Caco-2 (cell line): ENCODE measurements around the gene FLRT3. TPM values are rescaled to one million over a fixed set of nuclear protein-coding genes. Genes with fewer than 3 reads are reported as not detected.

Source experiments
- Bru-seq: library from RNA; stranded (reverse); fragments of 400-500 nt; gene quantifications from one replicate; lab custom pipeline; 2021; lab: Mats Ljungman, UMichigan
- BruChase-seq, 2 experiments: library from RNA; stranded (reverse); fragments of 400-500 nt; gene quantifications; one replicate each; lab custom pipeline; 2021; lab: Mats Ljungman, UMichigan
- BruUV-seq: library from RNA; stranded (reverse); fragments of 400-500 nt; replicated peaks from 2 replicates; lab custom pipeline; 2021; lab: Mats Ljungman, UMichigan
- CTCF ChIA-PET: fragments of 300-600 bp; sonication (Branson Sonifier 250); formaldehyde crosslinking; loops from one replicate; lab custom pipeline; 2022; ENCODE audit warnings: antibody characterized with exemption; lab: Charles Lee
- POLR2A ChIA-PET: fragments of 300-600 bp; sonication (Branson Sonifier 250); formaldehyde crosslinking; loops from one replicate; lab custom pipeline; 2022; ENCODE audit warnings: antibody characterized with exemption; lab: Charles Lee
- DNase-seq, 2 experiments: peaks; one replicate each; pipeline versions ENCODE4 v3.0.0 to v3.0.0-alpha.2; 2020 to 2022
- H3K27me3 ChIP-seq: replicated peaks from 2 replicates; pipeline ENCODE4 v1.6.0; 2011; ENCODE audit warnings: low read length; ENCODE audit not compliant: control insufficient read depth, insufficient read depth
- H3K36me3 ChIP-seq: 2 replicates; pipeline ENCODE4 v1.5.1; 2011; ENCODE audit warnings: low read length; ENCODE audit not compliant: control insufficient read depth, insufficient read depth
- H3K4me1 ChIP-seq: fragments of 250-450 bp; sonication (Bioruptor Pico); 2 replicates; pipeline ENCODE4 v1.5.1; 2020; ENCODE audit warnings: mild to moderate bottlenecking
- H3K4me3 ChIP-seq: 2 replicates; pipeline ENCODE4 v1.5.1; 2011; ENCODE audit warnings: low read depth, mild to moderate bottlenecking, control low read depth, low read length
- H3K9me3 ChIP-seq: fragments of 250-450 bp; sonication (Bioruptor Pico); 2 replicates; pipeline ENCODE4 v1.5.1; 2020; ENCODE audit warnings: mild to moderate bottlenecking, moderate library complexity
- H3K27ac Mint-ChIP-seq: one replicate; pipeline ENCODE4 v1.8.0; 2022; ENCODE audit warnings: mixed read lengths; ENCODE audit not compliant: unreplicated experiment
- H3K27me3 Mint-ChIP-seq: one replicate; pipeline ENCODE4 v1.8.0; 2022; ENCODE audit warnings: mixed read lengths; ENCODE audit not compliant: insufficient read depth, unreplicated experiment
- H3K36me3 Mint-ChIP-seq: one replicate; pipeline ENCODE4 v1.8.0; 2022; ENCODE audit warnings: mild to moderate bottlenecking, mixed read lengths; ENCODE audit not compliant: insufficient read depth, unreplicated experiment
- H3K4me1 Mint-ChIP-seq: one replicate; pipeline ENCODE4 v1.8.0; 2022; ENCODE audit warnings: low read depth, mixed read lengths; ENCODE audit not compliant: unreplicated experiment
- H3K4me3 Mint-ChIP-seq: one replicate; pipeline ENCODE4 v1.8.0; 2022; ENCODE audit warnings: mild to moderate bottlenecking, moderate library complexity, mixed read lengths; ENCODE audit not compliant: unreplicated experiment
- H3K9me3 Mint-ChIP-seq: one replicate; pipeline ENCODE4 v1.8.0; 2022; ENCODE audit warnings: mixed read lengths; ENCODE audit not compliant: unreplicated experiment
- intact Hi-C: fragments of 100-400 bp; cut with micrococcal nuclease; formaldehyde crosslinking; loops from one replicate; pipeline ENCODE4 v1.10.0; 2022; ENCODE audit not compliant: unreplicated experiment
- long read RNA-seq: library from polyadenylated mRNA; stranded (forward); transcript quantifications from one replicate; pipeline ENCODE4 v2.0.0, GENCODE V29; 2022
- total RNA-seq: library from RNA; stranded (reverse); gene quantifications from 2 replicates; pipeline ENCODE4 v1.2.3, GENCODE V29; 2022
- TF ChIP-seq, protein P1 (sequence below), 2 experiments: fragments of 200-600 bp in 1 of 2; IDR thresholded peaks; 1 replicate in 1 of 2; 2 replicates in 1 of 2; pipeline versions ENCODE4 v1.5.1 to v1.8.0; 2011 to 2022; ENCODE audit warnings: antibody characterized with exemption in 1 of 2, control low read depth in 1 of 2, inconsistent platforms in 1 of 2, low read depth in 1 of 2, low read length in 1 of 2, mild to moderate bottlenecking in 1 of 2, moderate library complexity in 1 of 2; ENCODE audit not compliant: insufficient read depth in 1 of 2, severe bottlenecking in 1 of 2, unreplicated experiment in 1 of 2

The FLRT3 gene
- total RNA-seq, result 98.2 and 107 TPM in 2 replicates
- percentile 99 among the genes with signal in this experiment for Bru-seq, nascent RNA
- percentile 99 among the genes with signal in this experiment for BruChase-seq, experiment 1, labeled RNA remaining after a 2-hour chase
- BruChase-seq, experiment 2, labeled RNA remaining after a 6-hour chase, result percentile 87 among the genes with signal in this experiment
- long read RNA-seq, full-length matches to known transcripts, result 154 of 226 reads
- long read RNA-seq, partial matches to known transcripts, result 1 of 226 reads
- long read RNA-seq, other reads (novel, unspliced or antisense), result 71 of 226 reads

DNA sequence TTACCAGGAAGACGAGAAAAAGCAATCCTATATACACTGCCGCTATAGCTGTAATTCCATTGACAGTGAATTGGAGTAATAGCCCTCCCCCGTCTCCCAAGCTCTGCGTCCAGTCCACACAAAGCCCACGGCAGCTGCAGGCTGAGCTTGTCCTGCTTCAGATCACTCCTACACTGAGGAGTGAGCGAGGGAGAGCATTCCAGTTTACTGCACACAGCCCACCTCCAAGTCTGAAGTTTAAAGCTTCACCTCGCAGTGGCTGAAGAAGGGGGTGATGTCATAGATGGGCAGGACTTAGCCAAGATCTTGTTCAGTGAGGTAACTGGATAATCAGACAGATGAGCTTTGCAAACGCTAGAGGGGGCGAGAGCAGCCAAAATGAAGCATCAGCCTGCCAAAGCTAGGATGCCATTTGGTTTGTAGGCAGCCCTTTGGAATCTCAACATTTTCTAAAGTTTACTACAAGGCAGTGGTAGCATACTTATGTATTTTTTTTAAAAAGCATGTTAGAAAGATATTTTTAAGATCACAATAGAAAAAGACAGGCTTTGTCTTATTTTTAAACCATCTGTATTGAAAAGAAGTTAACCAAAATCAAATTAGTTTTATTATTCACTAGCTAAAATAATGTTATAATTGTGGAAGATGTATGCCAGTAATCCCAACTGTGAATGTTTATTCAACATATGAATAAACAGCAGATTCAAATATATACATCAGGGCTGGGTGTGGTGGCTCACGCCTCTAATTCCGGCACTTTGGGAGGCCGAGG is at the start of gene FLRT3:
Gene FLRT3 (minus strand): TSS at position 213 of the 772 bp plus-strand sequence. CDS start 10,106 bp downstream, outside the sequence.
- no TSS peak for BruUV-seq
- intact Hi-C loops, result loop anchor here (1.0 to 10.0 kb wide), 15 partner anchors 69 to 1597 kb away; no protein-coding TSS in a partner anchor
- TF ChIP-seq, protein P1, sequence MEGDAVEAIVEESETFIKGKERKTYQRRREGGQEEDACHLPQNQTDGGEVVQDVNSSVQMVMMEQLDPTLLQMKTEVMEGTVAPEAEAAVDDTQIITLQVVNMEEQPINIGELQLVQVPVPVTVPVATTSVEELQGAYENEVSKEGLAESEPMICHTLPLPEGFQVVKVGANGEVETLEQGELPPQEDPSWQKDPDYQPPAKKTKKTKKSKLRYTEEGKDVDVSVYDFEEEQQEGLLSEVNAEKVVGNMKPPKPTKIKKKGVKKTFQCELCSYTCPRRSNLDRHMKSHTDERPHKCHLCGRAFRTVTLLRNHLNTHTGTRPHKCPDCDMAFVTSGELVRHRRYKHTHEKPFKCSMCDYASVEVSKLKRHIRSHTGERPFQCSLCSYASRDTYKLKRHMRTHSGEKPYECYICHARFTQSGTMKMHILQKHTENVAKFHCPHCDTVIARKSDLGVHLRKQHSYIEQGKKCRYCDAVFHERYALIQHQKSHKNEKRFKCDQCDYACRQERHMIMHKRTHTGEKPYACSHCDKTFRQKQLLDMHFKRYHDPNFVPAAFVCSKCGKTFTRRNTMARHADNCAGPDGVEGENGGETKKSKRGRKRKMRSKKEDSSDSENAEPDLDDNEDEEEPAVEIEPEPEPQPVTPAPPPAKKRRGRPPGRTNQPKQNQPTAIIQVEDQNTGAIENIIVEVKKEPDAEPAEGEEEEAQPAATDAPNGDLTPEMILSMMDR (IDR thresholded peaks at IDR 0.05; ENCODE audit: insufficient read depth in 1 of 2, low read depth in 1 of 2, low read length in 1 of 2, severe bottlenecking in 1 of 2, unreplicated experiment in 1 of 2), result peak; percentile 81 to 82

DNA sequence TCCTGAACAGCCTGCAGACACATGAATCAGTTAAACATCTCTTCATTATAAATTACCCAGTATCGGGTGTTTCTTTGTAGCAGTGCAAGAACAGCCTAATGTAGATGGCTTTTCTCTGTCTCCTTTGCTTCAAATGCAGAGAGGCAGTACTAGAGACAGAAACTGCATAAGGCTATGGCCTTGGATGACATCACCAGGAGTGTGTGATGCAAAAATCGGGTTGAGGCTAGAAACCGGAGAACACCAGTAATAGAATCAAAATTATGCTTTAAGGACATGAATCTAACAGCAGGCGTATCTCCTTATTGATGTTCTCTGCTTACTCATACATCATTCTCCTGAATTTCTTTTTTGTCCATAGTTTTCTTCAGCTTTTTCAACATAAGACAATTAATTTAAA is 49.3 kb upstream of the FLRT3 start:
- Histone ChIP-seq H3K36me3 (no peaks in the 10 kb centered on the region), H3K27me3 (no peaks in the 10 kb centered on the region), H3K9me3 (0 out of 2 replicates have a peak, but pooled peaks cover 3% of the 10 kb centered on the region), H3K4me1 (no peaks in the 10 kb centered on the region; the same call in 1 of the 2 replicates), H3K4me3 (no peak overlapping the region)
- no peak overlapping the region for H3K27ac Mint-ChIP-seq
- H3K9me3 Mint-ChIP-seq, result peaks cover 51% of the 10 kb centered on the region
- peaks cover 5% of the 10 kb centered on the region for H3K36me3 Mint-ChIP-seq
- POLR2A ChIA-PET, result no interaction called here
- TF ChIP-seq, protein P1 (IDR thresholded peaks at IDR 0.05; ENCODE audit: insufficient read depth in 1 of 2, low read depth in 1 of 2, low read length in 1 of 2, severe bottlenecking in 1 of 2, unreplicated experiment in 1 of 2), result no peak
- no peaks in the 10 kb centered on the region for H3K27me3 Mint-ChIP-seq
- CTCF ChIA-PET, result no interaction called here
- intact Hi-C loops, result no loop called here
- BruUV-seq, result no TSS peak
- no peak for DNase-seq
- no peaks in the 10 kb centered on the region for H3K4me1 Mint-ChIP-seq
- no peak overlapping the region for H3K4me3 Mint-ChIP-seq

More for the DNA sequence above, at the start of gene FLRT3:
- peak; percentile 94 to 97 for DNase-seq
- H3K4me1 ChIP-seq, result peaks cover 40% of the 10 kb centered on the region
- Mint-ChIP-seq H3K36me3 (peaks cover 48% of the 10 kb centered on the region), H3K27ac (peak within 1 kb of the TSS; percentile 48), H3K27me3 (no peaks in the 10 kb centered on the region), H3K9me3 (no peaks in the 10 kb centered on the region), H3K4me1 (peaks cover 27% of the 10 kb centered on the region), H3K4me3 (peak within 1 kb of the TSS; percentile 77)
- H3K9me3 ChIP-seq, result no peaks in the 10 kb centered on the region
- H3K36me3 ChIP-seq, result no peaks in the 10 kb centered on the region
- POLR2A ChIA-PET, result interaction anchor here (0.5 to 1.9 kb wide), 19 partner anchors 9 to 1300 kb away, joined by 3 to 16 read pairs (median 4); no protein-coding TSS in a partner anchor
- no peaks in the 10 kb centered on the region for H3K27me3 ChIP-seq
- CTCF ChIA-PET, result interaction anchor here (0.6 to 2.3 kb wide), 24 partner anchors 22 to 906 kb away, joined by 3 to 27 read pairs (median 4); no protein-coding TSS in a partner anchor
- peak within 1 kb of the TSS; percentile 54 for H3K4me3 ChIP-seq

DNA sequence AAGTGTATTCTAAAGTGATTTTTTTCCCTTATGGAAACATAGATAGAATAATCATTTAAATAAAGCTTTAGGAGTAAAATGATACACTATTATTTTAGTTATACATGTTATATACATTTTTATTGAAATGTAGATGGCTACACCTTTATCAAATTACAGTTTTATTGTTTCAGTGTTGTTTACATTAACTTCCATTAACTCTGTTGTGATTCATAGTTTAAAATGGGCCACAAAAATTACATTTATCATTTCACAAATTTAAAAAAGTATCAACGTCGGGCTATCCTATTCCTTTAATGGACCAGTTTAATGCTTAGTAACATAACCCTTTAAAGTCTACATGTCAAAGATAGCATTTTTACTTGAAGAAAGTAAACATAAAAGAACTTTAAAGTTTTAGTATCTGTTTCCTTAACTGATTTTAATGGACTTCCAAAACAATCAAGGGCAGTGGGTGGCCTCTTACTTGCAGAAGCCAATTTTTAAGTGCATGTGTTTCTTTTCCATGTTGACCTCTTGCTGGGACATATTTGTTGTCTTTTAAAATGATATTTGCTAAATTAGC is 47.8 kb upstream of the FLRT3 start:
- Histone ChIP-seq H3K4me1 (no peaks in the 10 kb centered on the region; the same call in 1 of the 2 replicates), H3K36me3 (no peaks in the 10 kb centered on the region), H3K27me3 (no peaks in the 10 kb centered on the region), H3K4me3 (no peak overlapping the region), H3K9me3 (0 out of 2 replicates have a peak, but pooled peaks cover 3% of the 10 kb centered on the region)
- Mint-ChIP-seq H3K27ac (no peak overlapping the region), H3K27me3 (no peaks in the 10 kb centered on the region), H3K4me3 (no peak overlapping the region), H3K36me3 (no peaks in the 10 kb centered on the region), H3K9me3 (peaks cover 39% of the 10 kb centered on the region), H3K4me1 (no peaks in the 10 kb centered on the region)
- DNase-seq, result no peak
- CTCF ChIA-PET, result no interaction called here
- intact Hi-C loops, result no loop called here
- TF ChIP-seq, protein P1 (IDR thresholded peaks at IDR 0.05; ENCODE audit: insufficient read depth in 1 of 2, low read depth in 1 of 2, low read length in 1 of 2, severe bottlenecking in 1 of 2, unreplicated experiment in 1 of 2), result no peak
- BruUV-seq, result no TSS peak
- POLR2A ChIA-PET, result no interaction called here
